GM12864 (cell line): Measurements from ENCODE around the gene ZNF41.
"Not testable (repeated sequence)": the region's sequence is repeated elsewhere in the genome, so short reads cannot be mapped to it uniquely, and the experiment has no call there.

Source experiments
- DNase-seq: peaks from one replicate; pipeline ENCODE4 v3.0.0-alpha.2; 2011; ENCODE audit warnings: low read depth
- H3K4me3 ChIP-seq: 2 replicates; pipeline ENCODE4 v1.5.1; 2011; ENCODE audit warnings: mild to moderate bottlenecking, low read depth, low read length, control low read depth
- TF ChIP-seq, protein P1 (sequence below): IDR thresholded peaks from 2 replicates; pipeline ENCODE4 v1.5.1; 2011; ENCODE audit warnings: low read depth, mild to moderate bottlenecking, moderate library complexity, low read length, control low read depth, inconsistent platforms; ENCODE audit errors: missing control alignments

The ZNF41 gene

GRCh38 chrX:47515941-47516665 is 33.1 kb upstream of the ZNF41 start:
- H3K4me3 ChIP-seq: no peak overlapping the region
- DNase-seq: no peak
- TF ChIP-seq, protein P1, sequence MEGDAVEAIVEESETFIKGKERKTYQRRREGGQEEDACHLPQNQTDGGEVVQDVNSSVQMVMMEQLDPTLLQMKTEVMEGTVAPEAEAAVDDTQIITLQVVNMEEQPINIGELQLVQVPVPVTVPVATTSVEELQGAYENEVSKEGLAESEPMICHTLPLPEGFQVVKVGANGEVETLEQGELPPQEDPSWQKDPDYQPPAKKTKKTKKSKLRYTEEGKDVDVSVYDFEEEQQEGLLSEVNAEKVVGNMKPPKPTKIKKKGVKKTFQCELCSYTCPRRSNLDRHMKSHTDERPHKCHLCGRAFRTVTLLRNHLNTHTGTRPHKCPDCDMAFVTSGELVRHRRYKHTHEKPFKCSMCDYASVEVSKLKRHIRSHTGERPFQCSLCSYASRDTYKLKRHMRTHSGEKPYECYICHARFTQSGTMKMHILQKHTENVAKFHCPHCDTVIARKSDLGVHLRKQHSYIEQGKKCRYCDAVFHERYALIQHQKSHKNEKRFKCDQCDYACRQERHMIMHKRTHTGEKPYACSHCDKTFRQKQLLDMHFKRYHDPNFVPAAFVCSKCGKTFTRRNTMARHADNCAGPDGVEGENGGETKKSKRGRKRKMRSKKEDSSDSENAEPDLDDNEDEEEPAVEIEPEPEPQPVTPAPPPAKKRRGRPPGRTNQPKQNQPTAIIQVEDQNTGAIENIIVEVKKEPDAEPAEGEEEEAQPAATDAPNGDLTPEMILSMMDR: no peak

GRCh38 chrX:47514533-47515235 is 31.7 kb upstream of the ZNF41 start:
- TF ChIP-seq, protein P1: no peak
- DNase-seq: no peak
- H3K4me3 ChIP-seq: no peak overlapping the region

DNA sequence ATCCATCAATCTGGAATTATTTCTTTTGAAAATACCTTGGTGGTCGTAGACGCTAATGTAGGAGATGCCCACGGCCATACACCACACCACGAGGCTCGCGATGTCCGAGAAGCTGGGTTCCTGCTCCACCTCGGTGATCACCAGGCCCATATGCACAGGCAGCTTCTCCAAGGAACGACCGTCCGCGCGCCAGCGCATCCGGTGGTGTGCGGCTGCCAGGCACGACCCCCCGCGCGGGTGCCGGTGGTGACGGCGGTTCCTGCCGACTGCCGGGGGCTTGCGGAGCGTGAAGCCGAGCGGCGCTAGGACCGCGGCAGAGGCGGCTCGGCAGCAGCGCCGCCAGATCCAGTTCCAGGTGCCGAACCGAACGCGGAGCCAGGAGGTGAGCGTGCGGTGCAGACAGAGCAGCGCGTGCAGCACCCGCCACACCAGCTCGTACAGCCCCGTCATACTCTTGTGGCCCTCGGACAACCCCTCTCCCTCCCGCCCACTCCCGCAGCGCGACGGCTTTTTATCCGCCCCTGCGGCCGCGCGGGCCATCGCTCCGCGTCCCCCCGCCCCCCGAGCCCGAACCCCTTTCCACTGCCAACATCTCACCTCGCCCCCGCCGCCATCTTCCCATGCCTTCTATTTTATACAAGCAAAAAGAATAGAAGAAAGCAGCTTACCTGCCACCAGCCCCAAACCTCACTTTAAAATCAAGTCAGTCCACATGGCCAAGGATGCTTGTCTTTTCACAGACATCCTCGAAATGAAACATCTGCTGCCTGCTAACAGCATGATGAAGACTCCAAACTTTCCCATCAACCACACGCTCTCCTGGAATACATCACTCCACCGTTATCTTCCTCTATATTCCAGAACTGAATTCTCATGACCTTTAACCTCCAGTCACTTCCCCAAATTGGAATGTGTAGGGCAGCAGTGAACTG is 30.3 kb upstream of the ZNF41 start:
- DNase-seq: not testable (repeated sequence)

GRCh38 chrX:47512383-47512782 is 29.4 kb upstream of the ZNF41 start:
- not testable (repeated sequence) for H3K4me3 ChIP-seq, DNase-seq

More for the DNA sequence above, 30.3 kb upstream of the ZNF41 start:
- H3K4me3 ChIP-seq: peak overlapping the region; percentile 36

DNA sequence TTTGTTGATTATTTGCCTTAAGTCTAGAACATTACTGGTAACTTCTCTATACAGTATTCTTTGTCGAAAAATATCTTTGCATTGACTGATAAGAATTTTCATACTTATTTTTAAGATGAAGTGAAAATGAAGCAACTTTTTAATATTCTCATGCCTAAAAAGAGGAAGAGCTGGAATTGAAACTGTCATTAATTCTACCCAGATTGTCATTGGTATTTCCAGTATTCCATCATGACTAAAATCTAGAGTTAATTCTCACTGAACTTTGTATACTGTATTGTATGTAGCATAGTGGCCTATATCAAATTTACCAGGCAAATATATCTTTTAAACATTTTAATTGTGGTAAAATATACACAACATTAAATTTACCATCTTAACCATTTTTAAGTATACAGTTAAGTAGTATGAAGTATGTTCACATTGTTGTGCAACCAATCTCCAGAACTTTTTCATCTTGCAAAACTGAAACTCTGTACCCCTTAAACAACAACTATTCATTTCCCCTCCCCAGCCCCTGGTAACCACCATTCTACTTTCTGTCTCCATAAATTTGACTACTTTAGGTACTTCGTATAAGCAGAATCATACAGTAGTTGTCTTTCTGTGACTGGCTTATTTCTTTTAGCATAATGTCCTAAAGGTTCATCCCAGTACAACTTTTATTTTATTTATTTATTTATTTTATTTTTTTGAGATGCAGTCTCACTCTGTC is 24.3 kb upstream of the ZNF41 start:
- TF ChIP-seq, protein P1: no peak
- no peak for DNase-seq
- no peak overlapping the region for H3K4me3 ChIP-seq

DNA sequence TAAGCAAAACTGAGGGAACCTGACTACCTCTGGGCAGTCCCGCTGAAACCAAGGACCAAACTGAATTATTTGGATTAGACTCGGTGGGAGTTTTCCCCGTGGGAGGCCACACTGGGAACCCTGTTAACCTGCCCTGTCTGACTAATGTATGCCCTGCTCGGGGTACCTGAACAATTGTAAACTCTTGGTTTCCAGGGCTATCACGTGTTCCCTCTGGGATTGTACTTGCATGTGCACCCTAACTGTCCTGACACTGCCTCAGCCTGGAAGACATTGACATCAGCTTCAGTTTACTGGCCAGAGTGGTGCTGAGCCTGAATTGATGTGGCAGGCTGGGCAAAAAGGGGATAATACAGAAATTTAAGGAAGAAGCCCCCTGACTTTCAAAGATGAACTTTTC is 20.1 kb upstream of the ZNF41 start:
- no peak for DNase-seq
- TF ChIP-seq, protein P1: no peak
- H3K4me3 ChIP-seq: no peak overlapping the region

- TF ChIP-seq, protein P1: no peak
- no peak overlapping the region for H3K4me3 ChIP-seq
- DNase-seq: no peak
Observed at GRCh38 chrX:47502316-47503125, 19.5 kb upstream of the ZNF41 start.
